Neural crest cell (in vitro differentiated cells): Measurements from ENCODE around the gene CCDC174. TPM values are rescaled to one million over a fixed set of nuclear protein-coding genes. Genes with fewer than 3 reads are reported as not detected.

Experiments
- DNase-seq: peaks from one replicate; pipeline ENCODE4 v3.0.0; 2021; ENCODE audit warnings: low read depth, mixed read lengths, low spot score
- H3K27ac Mint-ChIP-seq: one replicate; pipeline ENCODE4 v1.8.0; 2021; ENCODE audit warnings: mild to moderate bottlenecking, mixed read lengths; ENCODE audit not compliant: unreplicated experiment
- H3K27me3 Mint-ChIP-seq: 2 replicates; pipeline ENCODE4 v1.8.0; 2021; ENCODE audit warnings: low read depth, mild to moderate bottlenecking, mixed read lengths
- H3K36me3 Mint-ChIP-seq: 2 replicates; pipeline ENCODE4 v1.8.0; 2021; ENCODE audit warnings: low read depth, mild to moderate bottlenecking, mixed read lengths
- H3K4me1 Mint-ChIP-seq: 2 replicates; pipeline ENCODE4 v1.8.0; 2021; ENCODE audit warnings: mixed read lengths
- H3K4me3 Mint-ChIP-seq: one replicate; pipeline ENCODE4 v1.8.0; 2021; ENCODE audit warnings: mild to moderate bottlenecking, mixed read lengths
- H3K9me3 Mint-ChIP-seq: 2 replicates; pipeline ENCODE4 v1.8.0; 2021; ENCODE audit warnings: mixed read lengths
- CTCF ChIP-seq: fragments of 200-600 bp; sonication (generic); conservative IDR thresholded peaks from 2 replicates; pipeline ENCODE4 v1.5.0; 2021; ENCODE audit warnings: antibody characterized with exemption, mild to moderate bottlenecking
- total RNA-seq: library from RNA; stranded (reverse); gene quantifications from 2 replicates; pipeline ENCODE4 v1.2.1, GENCODE V29; 2021

The CCDC174 gene
- total RNA-seq, 1 donor from 2014 or later: 18.5 TPM

GRCh38 chr3:14660942-14661341, 9.4 kb downstream of the CCDC174 start:
- Mint-ChIP-seq H3K36me3 (peaks cover 10% of the 10 kb centered on the region), H3K4me1 (no peaks in the 10 kb centered on the region), H3K27ac (no peak overlapping the region), H3K27me3 (no peaks in the 10 kb centered on the region), H3K9me3 (no peaks in the 10 kb centered on the region), H3K4me3 (no peak overlapping the region)
- no peak for TF ChIP-seq CTCF
- DNase-seq: no peak

- H3K9me3 Mint-ChIP-seq: no peaks in the 10 kb centered on the region
- H3K4me1 Mint-ChIP-seq: no peaks in the 10 kb centered on the region
- no peaks in the 10 kb centered on the region for H3K27me3 Mint-ChIP-seq
- H3K27ac Mint-ChIP-seq: peak overlapping the region; percentile 20
- H3K36me3 Mint-ChIP-seq: peaks cover 13% of the 10 kb centered on the region
- DNase-seq: no peak
- H3K4me3 Mint-ChIP-seq: no peak overlapping the region
- no peak for TF ChIP-seq CTCF
Measured at GRCh38 chr3:14663396-14664135, 12.0 kb downstream of the CCDC174 start.

- no peak for TF ChIP-seq CTCF
- no peak for DNase-seq
- Mint-ChIP-seq H3K27ac (no peak overlapping the region), H3K9me3 (no peaks in the 10 kb centered on the region), H3K36me3 (peaks cover 13% of the 10 kb centered on the region), H3K4me3 (no peak overlapping the region), H3K27me3 (no peaks in the 10 kb centered on the region), H3K4me1 (no peaks in the 10 kb centered on the region)
Measured at GRCh38 chr3:14664170-14664569, 12.6 kb downstream of the CCDC174 start.

- Mint-ChIP-seq H3K9me3 (no peaks in the 10 kb centered on the region), H3K27me3 (no peaks in the 10 kb centered on the region), H3K4me1 (no peaks in the 10 kb centered on the region), H3K36me3 (peaks cover 13% of the 10 kb centered on the region), H3K4me3 (no peak overlapping the region), H3K27ac (no peak overlapping the region)
- no peak for DNase-seq
- no peak for TF ChIP-seq CTCF
Measured at GRCh38 chr3:14672588-14672987, 21.0 kb downstream of the CCDC174 start.

GRCh38 chr3:14674841-14675240, 23.3 kb downstream of the CCDC174 start, which contains the start of gene C3orf20:
Gene C3orf20 (plus strand): TSS chr3:14675141. CDS start chr3:14682714, 7,573 bp downstream.
- peak within 1 kb of the TSS; percentile 79 for H3K27ac Mint-ChIP-seq
- H3K9me3 Mint-ChIP-seq: no peaks in the 10 kb centered on the region
- no peaks in the 10 kb centered on the region for H3K4me1 Mint-ChIP-seq
- no peak within 1 kb of the TSS for H3K4me3 Mint-ChIP-seq
- H3K36me3 Mint-ChIP-seq: peaks cover 10% of the 10 kb centered on the region
- no peak for DNase-seq
- TF ChIP-seq CTCF: no peak
- no peaks in the 10 kb centered on the region for H3K27me3 Mint-ChIP-seq
